GM12878 (cell line): ENCODE data around the gene MXI1. TPM values are rescaled to one million over a fixed set of nuclear protein-coding genes. Genes with fewer than 3 reads are reported as not detected.
A peak's percentile ranks its signal among the peaks of the same experiment; 100 is the strongest.

Source experiments
- ATAC-seq: fragments of 200-7000 bp; cut with Tn5 transposase; 3 replicates; pipeline ENCODE4 v1.9.1; 2020; ENCODE audit warnings: mild to moderate bottlenecking, moderate library complexity
- BruUV-seq: library from RNA; stranded (reverse); fragments of 400-500 nt; replicated peaks from 2 replicates; lab custom pipeline; 2021; lab: Mats Ljungman, UMichigan
- CTCF ChIA-PET: fragments of 300-600 bp; sonication (Branson Sonifier 250); formaldehyde crosslinking; extraction: SDS; loops from one replicate; lab custom pipeline; 2021; ENCODE audit warnings: inconsistent platforms; lab: Yijun Ruan, JAX
- POLR2A ChIA-PET: fragments of 350-600 bp; formaldehyde crosslinking; extraction: SDS; loops from one replicate; lab custom pipeline; 2021; ENCODE audit warnings: inconsistent platforms; lab: Charles Lee
- RAD21 ChIA-PET: fragments of 300-600 bp; sonication (Branson Sonifier 250); formaldehyde crosslinking; loops from one replicate; lab custom pipeline; 2023; ENCODE audit warnings: antibody characterized with exemption; ENCODE audit not compliant: unreplicated experiment; lab: Charles Lee
- SMC1A ChIA-PET: fragments of 300-600 bp; sonication (Branson Sonifier 250); formaldehyde crosslinking; loops from one replicate; lab custom pipeline; 2023; ENCODE audit not compliant: unreplicated experiment, uncharacterized antibody; lab: Charles Lee
- DNase-seq: peaks from one replicate; pipeline ENCODE4 v3.0.0-alpha.2; 2011; ENCODE audit warnings: low read depth, low spot score
- FAIRE-seq: peaks from 3 replicates; lab custom pipeline; 2011; peaks lifted over from hg19 to GRCh38; lab: Jason Lieb, UNC
- H2AFZ ChIP-seq: 2 replicates; pipeline ENCODE4 v1.6.0; 2011; ENCODE audit warnings: low read depth, low read length, control low read depth; ENCODE audit not compliant: control insufficient read depth
- H3K27ac ChIP-seq: 2 replicates; pipeline ENCODE4 v1.5.1; 2011; ENCODE audit warnings: control low read depth; ENCODE audit not compliant: control insufficient read depth, insufficient read depth
- H3K27me3 ChIP-seq, 2 experiments: replicated peaks in 1 of 2; 2 replicates each; pipeline versions ENCODE4 v1.6.0 to v1.6.1; 2011; ENCODE audit warnings: low read length in 1 of 2; ENCODE audit not compliant: control insufficient read depth in 2 of 2, insufficient read depth in 2 of 2
- H3K36me3 ChIP-seq, 2 experiments: 2 replicates each; pipeline ENCODE4 v1.5.1; 2011; ENCODE audit warnings: low read length in 1 of 2; ENCODE audit not compliant: control insufficient read depth in 2 of 2, insufficient read depth in 2 of 2
- H3K4me1 ChIP-seq: 2 replicates; pipeline ENCODE4 v1.6.1; 2011; ENCODE audit warnings: mild to moderate bottlenecking, low read length, moderate library complexity, mixed read lengths; ENCODE audit not compliant: control insufficient read depth, insufficient read depth
- H3K4me2 ChIP-seq: 2 replicates; pipeline ENCODE4 v1.6.0; 2011; ENCODE audit warnings: control low read depth; ENCODE audit not compliant: control insufficient read depth, insufficient read depth
- H3K4me3 ChIP-seq: fragments of 200-600 bp; sonication (generic); 2 replicates; pipeline ENCODE4 v1.5.1; 2016
- H3K79me2 ChIP-seq: 2 replicates; pipeline ENCODE4 v1.6.0; 2011; ENCODE audit warnings: low read length; ENCODE audit not compliant: control insufficient read depth, insufficient read depth
- H3K9ac ChIP-seq: 2 replicates; pipeline ENCODE4 v1.8.0; 2011; ENCODE audit warnings: low read length, control low read depth, mixed read lengths; ENCODE audit not compliant: control insufficient read depth, insufficient read depth
- H3K9me3 ChIP-seq: replicated peaks from 3 replicates; pipeline ENCODE4 v1.5.1; 2011; ENCODE audit warnings: mild to moderate bottlenecking, low read length; ENCODE audit not compliant: control insufficient read depth, insufficient read depth
- H4K20me1 ChIP-seq: 2 replicates; pipeline ENCODE4 v1.6.0; 2011; ENCODE audit not compliant: control insufficient read depth, insufficient read depth
- ASH2L ChIP-seq: fragments of 300-600, 200-600 bp; sonication (generic); IDR thresholded peaks from 2 replicates; pipeline ENCODE4 v1.6.1; 2017; ENCODE audit warnings: low read depth, mild to moderate bottlenecking, borderline replicate concordance
- ATF2 ChIP-seq: IDR thresholded peaks from 2 replicates; pipeline ENCODE4 v1.6.1; 2012; ENCODE audit warnings: low read length, inconsistent platforms
- E2F8 ChIP-seq: fragments of 450-650 bp; IDR thresholded peaks from 2 replicates; pipeline ENCODE4 v1.6.1; 2018; ENCODE audit warnings: mild to moderate bottlenecking, low read depth, moderate library complexity; ENCODE audit not compliant: partially characterized antibody
- FOXK2 ChIP-seq: fragments of 450-650 bp; IDR thresholded peaks from 2 replicates; pipeline ENCODE4 v1.6.1; 2017; ENCODE audit warnings: mild to moderate bottlenecking, moderate library complexity
- HCFC1 ChIP-seq: fragments of 150-350 bp; IDR thresholded peaks from 2 replicates; pipeline ENCODE4 v1.6.1; 2014; ENCODE audit warnings: low read length
- MTA3 ChIP-seq: IDR thresholded peaks from 2 replicates; pipeline ENCODE4 v1.6.1; 2012; ENCODE audit warnings: low read length, inconsistent platforms, borderline replicate concordance
- NFXL1 ChIP-seq: fragments of 450-650 bp; IDR thresholded peaks from 2 replicates; pipeline ENCODE4 v1.6.1; 2017; ENCODE audit warnings: antibody characterized with exemption, mild to moderate bottlenecking, borderline replicate concordance
- PBX3 ChIP-seq: IDR thresholded peaks from 2 replicates; pipeline ENCODE4 v1.6.1; 2011; ENCODE audit warnings: mild to moderate bottlenecking, low read depth, low read length, moderate library complexity; ENCODE audit not compliant: insufficient replicate concordance
- POLR2AphosphoS2 ChIP-seq: IDR thresholded peaks from 2 replicates; pipeline ENCODE4 v1.6.1; 2011; ENCODE audit warnings: low read depth, mild to moderate bottlenecking, low read length, improper control_type of control experiment, moderate library complexity
- RBBP5 ChIP-seq: fragments of 200-600 bp; sonication (generic); conservative IDR thresholded peaks from 2 replicates; pipeline ENCODE4 v1.6.1; 2016
- SRF ChIP-seq, 2 experiments: IDR thresholded peaks; 2 replicates each; pipeline ENCODE4 v1.6.1; 2011; ENCODE audit warnings: low read depth in 2 of 2, low read length in 2 of 2, mild to moderate bottlenecking in 1 of 2, moderate library complexity in 1 of 2
- ZBED1 ChIP-seq: IDR thresholded peaks from 2 replicates; pipeline ENCODE4 v1.6.1; 2016; ENCODE audit warnings: borderline replicate concordance
- ZBTB40 ChIP-seq: fragments of 450-650 bp; IDR thresholded peaks from 2 replicates; pipeline ENCODE4 v1.6.1; 2016; ENCODE audit warnings: mild to moderate bottlenecking, moderate library complexity, borderline replicate concordance
- ZNF622 ChIP-seq: fragments of 450-650 bp; IDR thresholded peaks from 2 replicates; pipeline ENCODE4 v1.6.1; 2017; ENCODE audit warnings: mild to moderate bottlenecking, inconsistent platforms
- WGBS: methylation state at CpG from one replicate; pipeline ENCODE4 v1.1.6; 2016; ENCODE audit warnings: low lambda C conversion rate; ENCODE audit not compliant: insufficient replicate concordance, insufficient coverage; ENCODE audit errors: missing lambda C conversion rate; 5-methylcytosine and 5-hydroxymethylcytosine counted together
- in situ Hi-C: fragments of 300-500 bp; cut with MboI; formaldehyde crosslinking; loops from 9 replicates; pipeline ENCODE4 v1.14.3; 2018; ENCODE audit warnings: mixed read lengths
- intact Hi-C: fragments of 100-400 bp; cut with micrococcal nuclease; formaldehyde crosslinking; loops from one replicate; pipeline ENCODE4 v1.14.2; 2022; ENCODE audit not compliant: unreplicated experiment
- polyA plus RNA-seq, 11 experiments: library from polyadenylated mRNA; depleted of rRNA in 4 of 11; unstranded in 6 of 11; stranded (reverse) in 5 of 11; fragments of >200 nt; fragmentation: Nextera tagmentation in 4 of 11; fragmentation: Illumina TruSeq in 1 of 11; extraction: Ambion mirVana in 4 of 11; extraction: Trizol in 1 of 11; gene quantifications; 1 replicate in 1 of 11; 2 replicates in 10 of 11; pipeline versions ENCODE4 v1.2.1 to v1.2.3, GENCODE V29; 2011 to 2016; ENCODE audit warnings: inconsistent platforms in 2 of 11, missing spikeins in 2 of 11, low read depth in 1 of 11
- total RNA-seq, 4 experiments: library from RNA; depleted of rRNA in 3 of 4; stranded (reverse); fragments of >200 nt in 3 of 4; fragmentation: Illumina TruSeq in 1 of 4; extraction: Trizol in 1 of 4; gene quantifications; 2 replicates each; pipeline versions ENCODE4 v1.2.1 to v1.2.3, GENCODE V29; 2013 to 2021

Gene MXI1
- total and polyA plus RNA-seq, 10 of the 15 experiments (the other 5 are each of a cell fraction or from before 2014, with no cell fraction given): 0.23 to 8.0 (median 0.41) TPM

- POLR2A ChIA-PET: no interaction called here
- 0 out of 2 replicates have a peak, but pooled peaks cover 4% of the 10 kb centered on the region for H4K20me1 ChIP-seq
- no peaks in the 10 kb centered on the region for H3K27me3 ChIP-seq
- no peak overlapping the region for H2AFZ ChIP-seq
- TF ChIP-seq ATF2 (no peak), PBX3 (no peak), ZBED1 (no peak), POLR2AphosphoS2 (no peak), SRF (IDR thresholded peaks at IDR 0.05; ENCODE audit: low read depth in 2 of 2, low read length in 2 of 2) (no peak), HCFC1 (no peak), E2F8 (no peak), ZBTB40 (no peak), RBBP5 (no peak), ZNF622 (no peak), MTA3 (no peak), NFXL1 (no peak), FOXK2 (no peak), ASH2L (no peak)
- no peak for FAIRE-seq
- RAD21 ChIA-PET: interaction anchor here (0.5 kb wide), 1 partner anchor 307 kb away, joined by 3 read pairs; no protein-coding TSS in a partner anchor
- no TSS peak for BruUV-seq
- ATAC-seq: no peak
- CTCF ChIA-PET: interaction anchor here (0.7 to 1.5 kb wide), 5 partner anchors 9 to 300 kb away, joined by 3 to 6 read pairs (median 3); no protein-coding TSS in a partner anchor
- peaks cover 47% of the 10 kb centered on the region for H3K79me2 ChIP-seq
- peak overlapping the region; percentile 38; the same call in 1 of the 2 replicates for H3K4me3 ChIP-seq
- H3K36me3 ChIP-seq: peaks cover 0 to 38% of the 10 kb centered on the region in 2 experiments
- intact Hi-C loops (loop anchor here (10.0 kb wide), 2 partner anchors 624 to 704 kb away; no protein-coding TSS in a partner anchor), in situ Hi-C loops (loop anchor here (10.0 to 25.0 kb wide), 2 partner anchors 374 to 1837 kb away; no protein-coding TSS in a partner anchor)
- peak overlapping the region; percentile 53 for H3K4me2 ChIP-seq
- no peak for DNase-seq
- 95% methylated on average over 5 of the region's 5 CpGs for WGBS
- H3K4me1 ChIP-seq: no peaks in the 10 kb centered on the region
- no peak overlapping the region for H3K9ac ChIP-seq
- no peaks in the 10 kb centered on the region for H3K9me3 ChIP-seq
- SMC1A ChIA-PET: interaction anchor here (0.5 to 1.7 kb wide), 7 partner anchors 9 to 896 kb away, joined by 3 to 8 read pairs (median 4); no protein-coding TSS in a partner anchor
- H3K27ac ChIP-seq: no peak overlapping the region
Measured at GRCh38 chr10:110300486-110300986, 93.1 kb downstream of the MXI1 start.
